ENCODE results near the gene ATP6V1G2. TPM values are rescaled to one million over a fixed set of nuclear protein-coding genes. Genes with fewer than 3 reads are reported as not detected.

ATP6V1G2 gene
- total and polyA plus RNA-seq, 2 of the 8 experiments (the other 6 are each of a cell fraction or from before 2014, with no cell fraction given) = 3.0 to 5.7 TPM

DNA sequence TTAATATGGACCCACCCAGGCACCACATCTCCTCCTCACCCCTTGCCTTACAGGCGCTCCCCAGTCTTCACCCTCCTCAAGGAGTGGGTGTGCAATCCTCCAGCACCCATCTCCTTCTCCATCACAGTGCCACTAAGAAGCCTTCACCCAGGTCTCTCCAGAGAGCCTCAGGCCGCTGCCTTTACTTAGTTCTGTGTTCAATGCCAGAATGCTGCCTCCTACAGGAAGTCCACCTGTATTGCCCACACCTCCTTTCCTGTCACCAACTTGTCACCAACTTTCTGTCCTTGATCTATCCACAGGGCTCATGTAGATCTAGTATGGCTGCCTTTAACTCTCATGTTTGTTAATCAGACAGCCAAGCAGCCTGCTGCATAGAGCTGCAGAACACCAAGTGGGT is 39.1 kb upstream of the ATP6V1G2 start:
- Histone ChIP-seq H2BK15ac (ENCODE audit: low read length) (peak overlapping the region; percentile 73; the same call in 1 of the 2 replicates), H3K9me3 (ENCODE audit: insufficient read depth in 2 of 2, low read depth in 1 of 2, low read length in 1 of 2) (no peaks in the 10 kb centered on the region), H4K20me1 (replicated peaks in 1 of 2; ENCODE audit: control insufficient read depth in 1 of 2, insufficient read depth in 2 of 2, low read length in 2 of 2) (no peaks in the 10 kb centered on the region), H2AFZ (ENCODE audit: low read length) (no peak overlapping the region), H3K14ac (ENCODE audit: insufficient read length) (no peak overlapping the region), H3K27me3 (replicated peaks in 1 of 4; ENCODE audit: control insufficient read depth in 3 of 4, extremely low read depth in 1 of 4, insufficient read depth in 3 of 4, low read length in 3 of 4) (no peaks in the 10 kb centered on the region; a peak in 3 of 7 replicates), H2BK12ac (ENCODE audit: low read depth, low read length) (no peak overlapping the region), H3K36me3 (ENCODE audit: control insufficient read depth in 2 of 4, insufficient read depth in 4 of 4, low read length in 3 of 4) (no peaks in the 10 kb centered on the region), H2BK120ac (replicated peaks; ENCODE audit: low read depth, low read length) (no peak overlapping the region), H3K23ac (ENCODE audit: insufficient read length) (no peak overlapping the region), H3K4me1 (replicated peaks in 1 of 4; ENCODE audit: control insufficient read depth in 3 of 4, insufficient read depth in 4 of 4, low read length in 3 of 4) (peaks cover 0 to 7% (median 6%) of the 10 kb centered on the region in 4 experiments; a peak in 5 of 7 replicates), H3K4me3 (ENCODE audit: extremely low read depth in 1 of 4, insufficient read depth in 2 of 4, low read depth in 3 of 4, low read length in 4 of 4) (no peak overlapping the region), H3K79me2 (ENCODE audit: control insufficient read depth in 1 of 2, insufficient read depth in 2 of 2, low read length in 2 of 2) (no peaks in the 10 kb centered on the region), H3K27ac (ENCODE audit: low read depth, low read length) (no peak overlapping the region), H4K5ac (ENCODE audit: insufficient read length, low read depth, low read length) (no peak overlapping the region), H4K8ac (ENCODE audit: extremely low read depth, insufficient read depth, low read length) (no peak overlapping the region), H3K4ac (replicated peaks; ENCODE audit: insufficient read length, low read depth, low read length) (no peak overlapping the region), H2BK20ac (ENCODE audit: low read length) (peak overlapping the region; percentile 73; the same call in 1 of the 2 replicates), H3K9ac (replicated peaks in 1 of 4; ENCODE audit: extremely low read depth in 1 of 4, low read depth in 3 of 4, low read length in 3 of 4) (no peak overlapping the region), H3K56ac (replicated peaks; ENCODE audit: insufficient read length, low read depth, low read length) (no peak overlapping the region), H3K79me1 (ENCODE audit: low read depth, low read length) (no peaks in the 10 kb centered on the region), H4K91ac (replicated peaks; ENCODE audit: insufficient read length, low read length) (no peak overlapping the region), H2AK5ac (ENCODE audit: low read depth, low read length) (no peak overlapping the region), H3K23me2 (ENCODE audit: low read depth, low read length) (peaks cover 7% of the 10 kb centered on the region; the same call in 1 of the 2 replicates), H2BK5ac (ENCODE audit: low read depth, low read length) (no peak overlapping the region), H3K18ac (ENCODE audit: extremely low read depth, low read length) (no peak overlapping the region), H3K4me2 (ENCODE audit: insufficient read depth in 1 of 2, low read depth in 2 of 2, low read length in 2 of 2) (no peak overlapping the region)
- 50% methylated on average over 2 of the region's 2 CpGs; no CpG with 5 or more reads in 1 of the 2 experiments for WGBS, 2 experiments (ENCODE audit: extremely low coverage in 1 of 2, insufficient coverage in 1 of 2, insufficient read length in 1 of 2, insufficient replicate concordance in 2 of 2, low coverage in 1 of 2, low lambda C conversion rate in 2 of 2, missing lambda C conversion rate in 1 of 2)
- FAIRE-seq = no peak
- DNase-seq (ENCODE audit: low read depth in 1 of 2, low spot score in 2 of 2) = no peak
- TF ChIP-seq CBX8 (IDR thresholded peaks at IDR 0.05; ENCODE audit: borderline replicate concordance, low read depth, low read length) = no peak
- no peak for TF ChIP-seq CREB1 (IDR thresholded peaks at IDR 0.05)
- TF ChIP-seq, protein P1, sequence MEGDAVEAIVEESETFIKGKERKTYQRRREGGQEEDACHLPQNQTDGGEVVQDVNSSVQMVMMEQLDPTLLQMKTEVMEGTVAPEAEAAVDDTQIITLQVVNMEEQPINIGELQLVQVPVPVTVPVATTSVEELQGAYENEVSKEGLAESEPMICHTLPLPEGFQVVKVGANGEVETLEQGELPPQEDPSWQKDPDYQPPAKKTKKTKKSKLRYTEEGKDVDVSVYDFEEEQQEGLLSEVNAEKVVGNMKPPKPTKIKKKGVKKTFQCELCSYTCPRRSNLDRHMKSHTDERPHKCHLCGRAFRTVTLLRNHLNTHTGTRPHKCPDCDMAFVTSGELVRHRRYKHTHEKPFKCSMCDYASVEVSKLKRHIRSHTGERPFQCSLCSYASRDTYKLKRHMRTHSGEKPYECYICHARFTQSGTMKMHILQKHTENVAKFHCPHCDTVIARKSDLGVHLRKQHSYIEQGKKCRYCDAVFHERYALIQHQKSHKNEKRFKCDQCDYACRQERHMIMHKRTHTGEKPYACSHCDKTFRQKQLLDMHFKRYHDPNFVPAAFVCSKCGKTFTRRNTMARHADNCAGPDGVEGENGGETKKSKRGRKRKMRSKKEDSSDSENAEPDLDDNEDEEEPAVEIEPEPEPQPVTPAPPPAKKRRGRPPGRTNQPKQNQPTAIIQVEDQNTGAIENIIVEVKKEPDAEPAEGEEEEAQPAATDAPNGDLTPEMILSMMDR (IDR thresholded peaks at IDR 0.05; ENCODE audit: control extremely low read depth in 1 of 3, insufficient read depth in 1 of 3, low read depth in 1 of 3, low read length in 3 of 3) = peak; percentile 55 to 87 (median 55)
- peak; percentile 42 to 52 for TF ChIP-seq RAD21 (IDR thresholded peaks at IDR 0.05 in 1 of 2, conservative IDR thresholded peaks at IDR 0.05 in 1 of 2; ENCODE audit: low read depth in 2 of 2, low read length in 2 of 2)
- POLR2A ChIA-PET (ENCODE audit: partially characterized antibody) = interaction anchor here (0.9 to 3.9 kb wide), 6 partner anchors 9 to 57 kb away, joined by 3 to 16 read pairs (median 6); partner anchors contain the start of genes DDX39B, MCCD1 and NFKBIL1
- CTCF ChIA-PET (ENCODE audit: partially characterized antibody) = interaction anchor here (0.6 to 22.0 kb wide), 14 partner anchors 4 to 68 kb away, joined by 3 to 640 read pairs (median 5); partner anchors contain the start of genes ATP6V1G2, LST1, LTB and NCR3

Measured in H1 (cell line).